Tibial nerve (tissue), 4 donors: ENCODE measurements around the gene PLCD3.

Experiments
- EP300 ChIP-seq, 2 donors: sonication (generic); formaldehyde crosslinking; IDR thresholded peaks; one replicate each; pipeline ENCODE4 v1.6.1; 2017; ENCODE audit warnings: antibody characterized with exemption in 2 of 2, mild to moderate bottlenecking in 1 of 2
- TF ChIP-seq, protein P1 (sequence below), 5 experiments: fragments of 200-600 bp in 3 of 5; fragments of 450-650 bp in 2 of 5; sonication (generic) in 3 of 5; IDR thresholded peaks; one replicate each; pipeline ENCODE4 v1.5.1; 2016 to 2019; ENCODE audit warnings: antibody characterized with exemption in 5 of 5, mild to moderate bottlenecking in 3 of 5, moderate library complexity in 2 of 5

DNA sequence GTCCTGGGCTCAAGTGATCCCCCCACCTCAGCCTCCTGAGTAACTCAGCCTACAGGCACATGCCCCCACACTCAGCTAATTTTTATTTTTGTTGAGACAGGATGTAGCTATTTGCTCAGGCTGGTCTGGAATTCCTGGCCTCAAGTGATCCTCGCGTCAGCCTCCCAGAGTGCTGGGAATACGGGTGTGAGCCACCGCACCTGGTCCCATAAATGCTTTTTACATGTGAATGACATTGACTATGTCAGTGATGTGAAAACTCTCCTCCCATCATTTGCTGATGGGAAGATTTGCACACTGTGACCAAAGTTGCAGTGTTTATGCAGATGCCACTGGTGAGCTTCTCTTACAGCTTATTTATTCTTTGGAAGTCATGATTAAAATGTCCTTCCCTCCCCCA lies 15.0 kb downstream of the PLCD3 start:
- TF ChIP-seq, protein P1, sequence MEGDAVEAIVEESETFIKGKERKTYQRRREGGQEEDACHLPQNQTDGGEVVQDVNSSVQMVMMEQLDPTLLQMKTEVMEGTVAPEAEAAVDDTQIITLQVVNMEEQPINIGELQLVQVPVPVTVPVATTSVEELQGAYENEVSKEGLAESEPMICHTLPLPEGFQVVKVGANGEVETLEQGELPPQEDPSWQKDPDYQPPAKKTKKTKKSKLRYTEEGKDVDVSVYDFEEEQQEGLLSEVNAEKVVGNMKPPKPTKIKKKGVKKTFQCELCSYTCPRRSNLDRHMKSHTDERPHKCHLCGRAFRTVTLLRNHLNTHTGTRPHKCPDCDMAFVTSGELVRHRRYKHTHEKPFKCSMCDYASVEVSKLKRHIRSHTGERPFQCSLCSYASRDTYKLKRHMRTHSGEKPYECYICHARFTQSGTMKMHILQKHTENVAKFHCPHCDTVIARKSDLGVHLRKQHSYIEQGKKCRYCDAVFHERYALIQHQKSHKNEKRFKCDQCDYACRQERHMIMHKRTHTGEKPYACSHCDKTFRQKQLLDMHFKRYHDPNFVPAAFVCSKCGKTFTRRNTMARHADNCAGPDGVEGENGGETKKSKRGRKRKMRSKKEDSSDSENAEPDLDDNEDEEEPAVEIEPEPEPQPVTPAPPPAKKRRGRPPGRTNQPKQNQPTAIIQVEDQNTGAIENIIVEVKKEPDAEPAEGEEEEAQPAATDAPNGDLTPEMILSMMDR (IDR thresholded peaks at IDR 0.05): no peak
- TF ChIP-seq EP300 (IDR thresholded peaks at IDR 0.05): no peak
